LoVo (cell line): ENCODE measurements around the gene SAG.
"Not testable (repeated sequence)": the region's sequence is repeated elsewhere in the genome, so short reads cannot be mapped to it uniquely, and the experiment has no call there.

Experiments used
- DNase-seq: peaks from one replicate; pipeline ENCODE4 v3.0.0-alpha.2; 2016; ENCODE audit warnings: low spot score

The SAG gene

GRCh38 chr2:233355916-233356315 lies 48.3 kb downstream of the SAG start:
- DNase-seq, result no peak

- no peak for DNase-seq
Measured at GRCh38 chr2:233356546-233357308, 49.1 kb downstream of the SAG start.

- no peak for DNase-seq
Measured at GRCh38 chr2:233358335-233358734, 50.7 kb downstream of the SAG start.

GRCh38 chr2:233358947-233359346 lies 51.3 kb downstream of the SAG start:
- no peak for DNase-seq

GRCh38 chr2:233359823-233360222 lies 52.2 kb downstream of the SAG start:
- DNase-seq, result no peak

- DNase-seq, result no peak
Measured at GRCh38 chr2:233360771-233361176, 53.2 kb downstream of the SAG start.

GRCh38 chr2:233361297-233361696 lies 53.7 kb downstream of the SAG start:
- no peak for DNase-seq

GRCh38 chr2:233362742-233363141 lies 55.1 kb downstream of the SAG start:
- no peak for DNase-seq

- no peak for DNase-seq
Measured at GRCh38 chr2:233363744-233364235, 56.2 kb downstream of the SAG start.

GRCh38 chr2:233365861-233366520 lies 58.4 kb downstream of the SAG start:
- no peak for DNase-seq

GRCh38 chr2:233367586-233367985 lies 60.0 kb downstream of the SAG start:
- DNase-seq, result no peak

- no peak for DNase-seq
Measured at GRCh38 chr2:233368756-233369155, 61.1 kb downstream of the SAG start.

GRCh38 chr2:233369462-233369861 lies 61.8 kb downstream of the SAG start:
- DNase-seq, result no peak

- no peak for DNase-seq
Measured at GRCh38 chr2:233369897-233370685, 62.5 kb downstream of the SAG start.

GRCh38 chr2:233371641-233372040 lies 64.0 kb downstream of the SAG start:
- DNase-seq, result no peak

- no peak for DNase-seq
Measured at GRCh38 chr2:233372855-233373254, 65.2 kb downstream of the SAG start.

GRCh38 chr2:233373316-233373715 lies 65.7 kb downstream of the SAG start:
- no peak for DNase-seq

- not testable (repeated sequence) for DNase-seq
Measured at GRCh38 chr2:233374776-233375175, 67.2 kb downstream of the SAG start.

GRCh38 chr2:233375490-233376314 lies 68.1 kb downstream of the SAG start:
- no peak for DNase-seq

- no peak for DNase-seq
Measured at GRCh38 chr2:233379034-233379433, 71.4 kb downstream of the SAG start.

GRCh38 chr2:233379441-233379840 lies 71.8 kb downstream of the SAG start:
- no peak for DNase-seq
